A549 (cell line): ENCODE results near the gene EPB41L5. TPM values are rescaled to one million over a fixed set of nuclear protein-coding genes. Genes with fewer than 3 reads are reported as not detected.
A peak's percentile ranks its signal among the peaks of the same experiment; 100 is the strongest.
"Not testable (repeated sequence)": the region's sequence is repeated elsewhere in the genome, so short reads cannot be mapped to it uniquely, and the experiment has no call there.

Experiments
- ATAC-seq, 2 experiments: fragments of 200-7000 bp in 1 of 2; fragments of >200 bp in 1 of 2; cut with Nextera tagmentation in 1 of 2; cut with Tn5 transposase in 1 of 2; 3 replicates each; pipeline versions ENCODE4 v1.8.0 to v1.9.1; 2018 to 2020; ENCODE audit warnings: mild to moderate bottlenecking in 1 of 2, moderate library complexity in 1 of 2
- CTCF ChIA-PET: fragments of 300-600 bp; sonication (Branson Sonifier 250); formaldehyde crosslinking; extraction: SDS; loops from one replicate; lab custom pipeline; 2021; ENCODE audit warnings: antibody characterized with exemption, inconsistent platforms; lab: Yijun Ruan, JAX
- POLR2A ChIA-PET: fragments of 350-600 bp; formaldehyde crosslinking; extraction: SDS; loops from one replicate; lab custom pipeline; 2021; ENCODE audit warnings: antibody characterized with exemption, inconsistent platforms; lab: Yijun Ruan, JAX
- DNase-seq, 2 experiments: peaks; one replicate each; pipeline versions ENCODE4 v3.0.0 to v3.0.0-alpha.2; 2011 to 2016; ENCODE audit warnings: low read depth in 1 of 2, low spot score in 1 of 2
- FAIRE-seq: peaks from 2 replicates; lab custom pipeline; 2011; peaks lifted over from hg19 to GRCh38; lab: Jason Lieb, UNC
- H3K27ac ChIP-seq, 2 experiments: fragments of >200 bp; sonication (Bioruptor Twin); formaldehyde crosslinking; 3 replicates each; pipeline ENCODE4 v1.5.1; 2016 to 2017
- H3K4me1 ChIP-seq: fragments of >200 bp; sonication (Bioruptor Twin); formaldehyde crosslinking; 3 replicates; pipeline ENCODE4 v1.6.1; 2016
- H3K4me2 ChIP-seq: fragments of >200 bp; sonication (Bioruptor Twin); formaldehyde crosslinking; 3 replicates; pipeline ENCODE4 v1.6.1; 2016
- H3K4me3 ChIP-seq: fragments of >200 bp; sonication (Bioruptor Twin); formaldehyde crosslinking; 3 replicates; pipeline ENCODE4 v1.5.1; 2016
- H3K9me3 ChIP-seq: fragments of >200 bp; sonication (Bioruptor Twin); formaldehyde crosslinking; 3 replicates; pipeline ENCODE4 v1.6.1; 2016
- BHLHE40 ChIP-seq: IDR thresholded peaks from 2 replicates; pipeline ENCODE4 v1.6.1; 2012; ENCODE audit warnings: low read depth, low read length, inconsistent platforms
- CHD2 ChIP-seq: fragments of 150-350 bp; IDR thresholded peaks from 2 replicates; pipeline ENCODE4 v1.6.1; 2014; ENCODE audit warnings: low read length; ENCODE audit not compliant: partially characterized antibody
- EHF ChIP-seq: fragments of 250-450 bp; sonication (Bioruptor Pico); IDR thresholded peaks from 2 replicates; pipeline ENCODE4 v1.5.0; 2020; ENCODE audit warnings: mild to moderate bottlenecking
- HDAC2 ChIP-seq: fragments of 200-600 bp; sonication (generic); IDR thresholded peaks from 2 replicates; pipeline ENCODE4 v1.6.1; 2016
- HOXA7 ChIP-seq: fragments of 250-450 bp; sonication (Bioruptor Pico); IDR thresholded peaks from 2 replicates; pipeline ENCODE4 v1.5.0; 2020; ENCODE audit warnings: mild to moderate bottlenecking, moderate library complexity
- HOXB13 ChIP-seq: fragments of 250-450 bp; sonication (Bioruptor Pico); IDR thresholded peaks from 2 replicates; pipeline ENCODE4 v1.5.0; 2020; ENCODE audit warnings: low read depth, mild to moderate bottlenecking, moderate library complexity
- KDM1A ChIP-seq: fragments of 200-600 bp; sonication (generic); IDR thresholded peaks from 2 replicates; pipeline ENCODE4 v1.6.1; 2016; ENCODE audit warnings: low read depth, mild to moderate bottlenecking
- MAFK ChIP-seq: fragments of 450-650 bp; IDR thresholded peaks from 2 replicates; pipeline ENCODE4 v1.6.1; 2014; ENCODE audit not compliant: partially characterized antibody
- MYC ChIP-seq: IDR thresholded peaks from 2 replicates; pipeline ENCODE4 v1.6.1; 2012; ENCODE audit warnings: mild to moderate bottlenecking, inconsistent platforms, low read length, improper control_type of control experiment, borderline replicate concordance
- NPAS2 ChIP-seq: fragments of 250-450 bp; sonication (Bioruptor Pico); IDR thresholded peaks from 2 replicates; pipeline ENCODE4 v1.8.0; 2022; ENCODE audit warnings: mild to moderate bottlenecking, moderate library complexity, borderline replicate concordance
- RAD21 ChIP-seq, 2 experiments: fragments of >200 bp in 1 of 2; sonication (Bioruptor Twin) in 1 of 2; formaldehyde crosslinking in 1 of 2; IDR thresholded peaks in 1 of 2; conservative IDR thresholded peaks in 1 of 2; 2 replicates in 1 of 2; 3 replicates in 1 of 2; pipeline ENCODE4 v1.6.1; 2012 to 2018; ENCODE audit warnings: inconsistent platforms in 1 of 2
- RFX5 ChIP-seq: fragments of 450-650 bp; IDR thresholded peaks from 2 replicates; pipeline ENCODE4 v1.7.1; 2014; ENCODE audit warnings: antibody characterized with exemption, mild to moderate bottlenecking, moderate library complexity
- TFCP2L1 ChIP-seq: fragments of 250-450 bp; sonication (Bioruptor Pico); IDR thresholded peaks from 2 replicates; pipeline ENCODE4 v1.5.0; 2021; ENCODE audit warnings: mild to moderate bottlenecking
- TP53 ChIP-seq: fragments of 250-450 bp; sonication (Bioruptor Pico); IDR thresholded peaks from 2 replicates; pipeline ENCODE4 v1.5.0; 2021; ENCODE audit warnings: mild to moderate bottlenecking, moderate library complexity
- ZSCAN20 ChIP-seq: fragments of 250-450 bp; sonication (Bioruptor Pico); IDR thresholded peaks from 2 replicates; pipeline ENCODE4 v1.8.0; 2022; ENCODE audit warnings: mild to moderate bottlenecking, moderate library complexity
- WGBS: methylation state at CpG from one replicate; pipeline ENCODE4 v1.1.6; 2017; ENCODE audit errors: missing lambda C conversion rate; 5-methylcytosine and 5-hydroxymethylcytosine counted together
- polyA plus RNA-seq, 4 experiments: library from polyadenylated mRNA; depleted of rRNA in 3 of 4; stranded (reverse); fragments of >200 nt; fragmentation: RNase III in 1 of 4; extraction: RNeasy Plus Mini Kit Qiagen cat#74134 plus additional on column Dnase treatment in 1 of 4; gene quantifications; 2 replicates in 3 of 4; 3 replicates in 1 of 4; pipeline ENCODE4 v1.2.3, GENCODE V29; 2011 to 2017
- TF ChIP-seq, protein P1 (sequence below): fragments of 200-600 bp; sonication (generic); IDR thresholded peaks from 2 replicates; pipeline ENCODE4 v1.6.1; 2016; ENCODE audit warnings: antibody characterized with exemption, mild to moderate bottlenecking, moderate library complexity
- TF ChIP-seq, protein P2 (sequence below): fragments of 450-650 bp; IDR thresholded peaks from 2 replicates; pipeline ENCODE4 v1.6.1; 2014; ENCODE audit warnings: antibody characterized with exemption
- TF ChIP-seq, protein P3 (sequence below): fragments of 250-450 bp; sonication (Bioruptor Pico); IDR thresholded peaks from 2 replicates; pipeline ENCODE4 v1.5.0; 2021; ENCODE audit warnings: mild to moderate bottlenecking, moderate library complexity, borderline replicate concordance

EPB41L5 gene
- polyA plus RNA-seq, 2 of the 4 experiments (the other 2 are of a cell fraction), result 5.8 to 33.0 TPM

DNA sequence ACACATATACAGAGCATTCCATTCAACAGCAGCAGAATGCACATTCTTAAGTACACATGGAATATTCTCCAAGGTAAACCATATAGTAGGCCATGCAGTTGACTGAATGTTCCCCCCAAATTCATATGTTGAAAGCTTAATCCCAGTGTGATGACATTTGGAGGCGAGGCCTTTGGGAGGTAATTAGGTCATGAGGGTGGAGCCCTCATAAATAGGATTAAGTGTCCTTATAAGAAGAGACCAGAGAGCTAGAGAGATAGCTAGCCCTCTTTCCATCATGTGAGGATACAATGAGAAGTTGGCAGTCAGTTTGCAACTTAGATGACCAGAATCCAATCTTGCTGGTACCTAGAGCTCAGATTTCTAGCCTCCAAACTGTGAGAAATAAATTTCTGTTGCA lies 182.7 kb downstream of the EPB41L5 start (continued):
- TF ChIP-seq, protein P1, sequence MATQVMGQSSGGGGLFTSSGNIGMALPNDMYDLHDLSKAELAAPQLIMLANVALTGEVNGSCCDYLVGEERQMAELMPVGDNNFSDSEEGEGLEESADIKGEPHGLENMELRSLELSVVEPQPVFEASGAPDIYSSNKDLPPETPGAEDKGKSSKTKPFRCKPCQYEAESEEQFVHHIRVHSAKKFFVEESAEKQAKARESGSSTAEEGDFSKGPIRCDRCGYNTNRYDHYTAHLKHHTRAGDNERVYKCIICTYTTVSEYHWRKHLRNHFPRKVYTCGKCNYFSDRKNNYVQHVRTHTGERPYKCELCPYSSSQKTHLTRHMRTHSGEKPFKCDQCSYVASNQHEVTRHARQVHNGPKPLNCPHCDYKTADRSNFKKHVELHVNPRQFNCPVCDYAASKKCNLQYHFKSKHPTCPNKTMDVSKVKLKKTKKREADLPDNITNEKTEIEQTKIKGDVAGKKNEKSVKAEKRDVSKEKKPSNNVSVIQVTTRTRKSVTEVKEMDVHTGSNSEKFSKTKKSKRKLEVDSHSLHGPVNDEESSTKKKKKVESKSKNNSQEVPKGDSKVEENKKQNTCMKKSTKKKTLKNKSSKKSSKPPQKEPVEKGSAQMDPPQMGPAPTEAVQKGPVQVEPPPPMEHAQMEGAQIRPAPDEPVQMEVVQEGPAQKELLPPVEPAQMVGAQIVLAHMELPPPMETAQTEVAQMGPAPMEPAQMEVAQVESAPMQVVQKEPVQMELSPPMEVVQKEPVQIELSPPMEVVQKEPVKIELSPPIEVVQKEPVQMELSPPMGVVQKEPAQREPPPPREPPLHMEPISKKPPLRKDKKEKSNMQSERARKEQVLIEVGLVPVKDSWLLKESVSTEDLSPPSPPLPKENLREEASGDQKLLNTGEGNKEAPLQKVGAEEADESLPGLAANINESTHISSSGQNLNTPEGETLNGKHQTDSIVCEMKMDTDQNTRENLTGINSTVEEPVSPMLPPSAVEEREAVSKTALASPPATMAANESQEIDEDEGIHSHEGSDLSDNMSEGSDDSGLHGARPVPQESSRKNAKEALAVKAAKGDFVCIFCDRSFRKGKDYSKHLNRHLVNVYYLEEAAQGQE, result no peak
- no peak for TF ChIP-seq HDAC2
- TF ChIP-seq RAD21 (conservative IDR thresholded peaks at IDR 0.05 in 1 of 2, IDR thresholded peaks at IDR 0.05 in 1 of 2), result no peak
- no peak for TF ChIP-seq RFX5
- TF ChIP-seq, protein P2, sequence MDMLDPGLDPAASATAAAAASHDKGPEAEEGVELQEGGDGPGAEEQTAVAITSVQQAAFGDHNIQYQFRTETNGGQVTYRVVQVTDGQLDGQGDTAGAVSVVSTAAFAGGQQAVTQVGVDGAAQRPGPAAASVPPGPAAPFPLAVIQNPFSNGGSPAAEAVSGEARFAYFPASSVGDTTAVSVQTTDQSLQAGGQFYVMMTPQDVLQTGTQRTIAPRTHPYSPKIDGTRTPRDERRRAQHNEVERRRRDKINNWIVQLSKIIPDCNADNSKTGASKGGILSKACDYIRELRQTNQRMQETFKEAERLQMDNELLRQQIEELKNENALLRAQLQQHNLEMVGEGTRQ, result no peak

DNA sequence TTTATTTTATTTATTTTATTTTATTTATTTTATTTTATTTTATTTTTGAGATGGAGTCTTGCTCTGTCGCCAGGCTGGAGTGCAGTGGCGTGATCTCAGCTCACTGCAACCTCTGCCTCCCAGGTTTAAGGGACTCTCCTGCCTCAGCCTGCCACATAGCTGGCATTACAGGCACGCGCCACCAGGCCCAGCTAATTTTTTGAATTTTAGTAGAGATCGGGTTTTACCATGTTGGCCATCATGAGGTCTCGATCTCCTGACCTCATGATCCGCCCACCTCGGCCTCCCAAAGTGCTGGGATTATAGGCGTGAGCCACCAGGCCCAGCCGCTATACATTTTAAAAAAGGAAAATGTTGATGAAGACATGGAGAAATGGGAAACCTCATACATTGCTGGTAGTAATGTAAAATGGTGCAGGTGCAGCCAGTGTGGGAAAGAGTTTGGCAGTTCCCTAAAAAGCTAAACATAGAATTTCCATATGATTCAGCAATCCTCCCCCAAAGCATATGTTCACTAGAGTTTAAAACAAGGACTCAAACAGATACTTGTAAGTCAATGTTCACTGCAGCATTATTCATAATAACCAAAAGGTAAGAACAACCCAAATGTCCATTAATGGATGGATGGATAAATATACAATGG lies 187.1 kb downstream of the EPB41L5 start:
- H3K27ac ChIP-seq, H3K4me3 ChIP-seq, DNase-seq, POLR2A ChIA-PET, H3K4me1 ChIP-seq, H3K4me2 ChIP-seq, FAIRE-seq, ATAC-seq: not testable (repeated sequence)
- CTCF ChIA-PET, result interaction anchor here (1.2 to 1.8 kb wide), 2 partner anchors 25 to 91 kb away, joined by 3 read pairs; no protein-coding TSS in a partner anchor
- H3K9me3 ChIP-seq, result peaks cover 14% of the 10 kb centered on the region; the same call in 2 of the 3 replicates
- WGBS, result 63% methylated on average over 10 of the region's 10 CpGs

DNA sequence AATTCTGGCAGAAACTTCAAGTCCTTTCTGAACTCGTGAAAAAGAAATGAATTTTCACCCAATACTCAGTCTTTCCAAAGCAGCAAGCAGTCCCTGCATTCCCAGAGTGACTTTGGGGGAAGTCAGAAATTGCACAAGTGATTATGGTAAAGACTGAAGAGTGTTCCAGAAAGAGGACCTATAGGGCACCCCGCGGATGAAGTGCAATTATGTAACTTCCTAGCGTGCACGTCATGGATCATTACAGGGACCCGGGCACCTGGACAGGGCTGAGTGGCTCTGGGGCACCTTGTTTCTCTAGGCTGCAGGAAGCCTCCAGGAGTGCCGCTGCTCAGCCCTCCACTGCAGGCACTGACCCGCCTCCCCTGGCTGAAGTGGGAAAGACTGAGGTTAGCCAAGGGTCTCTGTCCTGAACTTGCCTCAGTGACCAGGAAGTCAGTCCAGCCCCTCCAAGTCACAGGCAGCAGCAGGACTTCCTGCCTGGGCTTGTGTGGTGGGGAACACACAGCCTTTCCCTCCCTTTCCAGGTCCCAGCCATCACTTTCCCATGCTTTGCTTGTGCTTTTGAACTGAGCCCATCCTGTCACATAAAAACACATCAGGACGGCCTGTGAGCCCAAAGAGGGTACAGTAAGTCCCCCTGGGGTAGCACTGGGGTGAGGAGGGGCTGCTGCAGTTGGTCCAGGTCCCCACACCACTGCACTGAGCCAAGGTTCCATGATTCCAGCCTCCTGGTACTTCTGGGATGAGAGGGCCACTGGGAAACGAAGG lies 190.6 kb downstream of the EPB41L5 start:
- no peak for TF ChIP-seq RFX5
- no peak for TF ChIP-seq EHF
- no peak for TF ChIP-seq MAFK
- no peak for TF ChIP-seq HOXA7 (CRISPR knock-in tag)
- TF ChIP-seq, all 56 proteins: peak for 0
- WGBS, result 65% methylated on average over 10 of the region's 10 CpGs
- Histone ChIP-seq H3K4me3 (no peak overlapping the region), H3K27ac (no peak overlapping the region), H3K4me1 (no peaks in the 10 kb centered on the region), H3K4me2 (no peak overlapping the region), H3K9me3 (peaks cover 8% of the 10 kb centered on the region; the same call in 1 of the 3 replicates)
- ChIA-PET CTCF (interaction anchor here (0.6 to 1.6 kb wide), 3 partner anchors 24 to 109 kb away, joined by 3 to 5 read pairs (median 4); no protein-coding TSS in a partner anchor), POLR2A (no interaction called here)
- FAIRE-seq (no peak), ATAC-seq (peak in 1 of 2 experiments; percentile 31; a peak in 3 of 6 replicates), DNase-seq (no peak)

DNA sequence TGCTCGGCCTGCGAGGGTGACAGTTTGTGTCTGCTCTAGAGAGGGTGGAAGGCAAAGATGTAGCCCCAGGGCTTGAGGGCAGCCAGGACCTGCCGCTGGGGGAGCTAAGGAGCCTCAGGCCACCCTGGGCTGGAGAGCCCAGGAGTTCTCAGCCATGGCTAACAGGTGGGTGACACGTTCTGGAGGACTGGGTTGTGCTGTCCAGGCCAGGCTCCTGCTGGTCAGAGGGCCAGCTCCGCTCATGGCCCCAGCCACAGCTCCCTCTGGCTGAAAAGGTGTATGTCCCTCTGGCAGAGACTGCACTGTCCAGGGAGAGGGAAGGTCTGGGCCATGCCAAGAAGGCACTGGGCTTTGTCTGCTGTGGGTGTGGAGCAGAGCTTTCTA lies 191.1 kb downstream of the EPB41L5 start:
- no peak for DNase-seq
- no peak for FAIRE-seq
- TF ChIP-seq TFCP2L1 (CRISPR knock-in tag) (no peak), TP53 (CRISPR knock-in tag) (no peak), MYC (no peak), ZSCAN20 (CRISPR knock-in tag) (no peak), CHD2 (no peak), KDM1A (no peak), BHLHE40 (no peak), HOXB13 (no peak), NPAS2 (CRISPR knock-in tag) (no peak)
- TF ChIP-seq, protein P3, sequence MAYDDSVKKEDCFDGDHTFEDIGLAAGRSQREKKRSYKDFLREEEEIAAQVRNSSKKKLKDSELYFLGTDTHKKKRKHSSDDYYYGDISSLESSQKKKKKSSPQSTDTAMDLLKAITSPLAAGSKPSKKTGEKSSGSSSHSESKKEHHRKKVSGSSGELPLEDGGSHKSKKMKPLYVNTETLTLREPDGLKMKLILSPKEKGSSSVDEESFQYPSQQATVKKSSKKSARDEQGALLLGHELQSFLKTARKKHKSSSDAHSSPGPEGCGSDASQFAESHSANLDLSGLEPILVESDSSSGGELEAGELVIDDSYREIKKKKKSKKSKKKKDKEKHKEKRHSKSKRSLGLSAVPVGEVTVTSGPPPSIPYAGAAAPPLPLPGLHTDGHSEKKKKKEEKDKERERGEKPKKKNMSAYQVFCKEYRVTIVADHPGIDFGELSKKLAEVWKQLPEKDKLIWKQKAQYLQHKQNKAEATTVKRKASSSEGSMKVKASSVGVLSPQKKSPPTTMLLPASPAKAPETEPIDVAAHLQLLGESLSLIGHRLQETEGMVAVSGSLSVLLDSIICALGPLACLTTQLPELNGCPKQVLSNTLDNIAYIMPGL (CRISPR knock-in tag), result no peak
- TF ChIP-seq, protein P1, result no peak

More for the DNA sequence above, 191.1 kb downstream of the EPB41L5 start:
- H3K4me3 ChIP-seq, result no peak overlapping the region
- no peak overlapping the region for H3K4me2 ChIP-seq
- no peaks in the 10 kb centered on the region for H3K4me1 ChIP-seq
- no peak overlapping the region for H3K27ac ChIP-seq
- peaks cover 3% of the 10 kb centered on the region; the same call in 1 of the 3 replicates for H3K9me3 ChIP-seq
- ChIA-PET CTCF (interaction anchor here (1.4 to 1.6 kb wide), 2 partner anchors 24 to 109 kb away, joined by 4 to 5 read pairs; no protein-coding TSS in a partner anchor), POLR2A (no interaction called here)
- ATAC-seq, result peak; percentile 64 to 85
- WGBS, result 68% methylated on average over 3 of the region's 5 CpGs
